ENCODE measurements around the gene TSSC4. TPM values are rescaled to one million over a fixed set of nuclear protein-coding genes. Genes with fewer than 3 reads are reported as not detected.

TSSC4 gene
- total RNA-seq, 4 donors from 2014 or later: 54.8 to 70.2 (median 66.3) TPM

- H3K27ac ChIP-seq: no peak overlapping the region
- H3K27me3 ChIP-seq: peaks cover 98% of the 10 kb centered on the region
- ATAC-seq: no peak
- H3K4me1 ChIP-seq: peaks cover 0 to 34% (median 0%) of the 10 kb centered on the region in 3 donors
- TF ChIP-seq POLR2A (IDR thresholded peaks at IDR 0.05) (no peak), EP300 (IDR thresholded peaks at IDR 0.05) (no peak), POLR2AphosphoS5 (IDR thresholded peaks at IDR 0.05) (no peak), CTCF (IDR thresholded peaks at IDR 0.05) (no peak)
- H3K9me3 ChIP-seq: peaks cover 0 to 10% (median 0%) of the 10 kb centered on the region in 3 donors
- WGBS, 2 donors (ENCODE audit: low coverage in 1 of 2): 100% methylated on average over 1 of the region's 12 CpGs; no CpG with 5 or more reads in 1 of the 2 donors
- no peaks in the 10 kb centered on the region for H3K36me3 ChIP-seq
- H3K4me3 ChIP-seq: no peak overlapping the region
Observed at GRCh38 chr11:2447253-2447950, 46.9 kb downstream of the TSSC4 start.

GRCh38 chr11:2447951-2448650, 47.6 kb downstream of the TSSC4 start:
- H3K9me3 ChIP-seq: peaks cover 0 to 4% (median 0%) of the 10 kb centered on the region in 3 donors
- H3K36me3 ChIP-seq: no peaks in the 10 kb centered on the region
- peaks cover 0 to 34% (median 0%) of the 10 kb centered on the region in 3 donors for H3K4me1 ChIP-seq
- no peak overlapping the region for H3K4me3 ChIP-seq
- peaks cover 96% of the 10 kb centered on the region for H3K27me3 ChIP-seq
- ATAC-seq: no peak
- no peak overlapping the region for H3K27ac ChIP-seq
- no peak for TF ChIP-seq POLR2A (IDR thresholded peaks at IDR 0.05)
- TF ChIP-seq POLR2AphosphoS5 (IDR thresholded peaks at IDR 0.05): no peak
- no peak for TF ChIP-seq EP300 (IDR thresholded peaks at IDR 0.05)
- no peak for TF ChIP-seq CTCF (IDR thresholded peaks at IDR 0.05)
- WGBS, 2 donors (ENCODE audit: low coverage in 1 of 2): 80% methylated on average over 2 of the region's 10 CpGs; no CpG with 5 or more reads in 1 of the 2 donors

- no peak for ATAC-seq
- H3K4me3 ChIP-seq: no peak overlapping the region
- WGBS, 2 donors (ENCODE audit: low coverage in 1 of 2): no CpG with 5 or more reads among the region's 21 CpGs
- H3K27ac ChIP-seq: no peak overlapping the region
- TF ChIP-seq POLR2A (IDR thresholded peaks at IDR 0.05) (no peak), EP300 (IDR thresholded peaks at IDR 0.05) (no peak), CTCF (IDR thresholded peaks at IDR 0.05) (no peak), POLR2AphosphoS5 (IDR thresholded peaks at IDR 0.05) (no peak)
- peaks cover 96% of the 10 kb centered on the region for H3K27me3 ChIP-seq
- H3K36me3 ChIP-seq: no peaks in the 10 kb centered on the region
- peaks cover 0 to 32% (median 0%) of the 10 kb centered on the region in 3 donors for H3K4me1 ChIP-seq
- peaks cover 0 to 6% (median 0%) of the 10 kb centered on the region in 3 donors for H3K9me3 ChIP-seq
Observed at GRCh38 chr11:2448661-2449547, 48.4 kb downstream of the TSSC4 start.

GRCh38 chr11:2449548-2450320, 49.2 kb downstream of the TSSC4 start:
- Histone ChIP-seq H3K27ac (no peak overlapping the region), H3K4me3 (no peak overlapping the region), H3K27me3 (peaks cover 89% of the 10 kb centered on the region), H3K4me1 (peaks cover 0 to 25% (median 0%) of the 10 kb centered on the region in 3 donors), H3K36me3 (no peaks in the 10 kb centered on the region), H3K9me3 (peaks cover 0 to 6% (median 0%) of the 10 kb centered on the region in 3 donors)
- WGBS, 2 donors (ENCODE audit: low coverage in 1 of 2): 56 to 86% methylated on average over 4 to 6 of the region's 26 CpGs
- ATAC-seq: no peak
- no peak for TF ChIP-seq POLR2AphosphoS5 (IDR thresholded peaks at IDR 0.05)
- no peak for TF ChIP-seq POLR2A (IDR thresholded peaks at IDR 0.05)
- no peak for TF ChIP-seq EP300 (IDR thresholded peaks at IDR 0.05)
- no peak for TF ChIP-seq CTCF (IDR thresholded peaks at IDR 0.05)

Measured in gastroesophageal sphincter (tissue), 4 donors.